ENCODE results near the gene DGAT2. TPM values are rescaled to one million over a fixed set of nuclear protein-coding genes. Genes with fewer than 3 reads are reported as not detected.

Gene DGAT2
- total and polyA plus RNA-seq, 5 donors from 2014 or later = 0.17 to 0.47 (median 0.42) TPM; not detected in 2

DNA sequence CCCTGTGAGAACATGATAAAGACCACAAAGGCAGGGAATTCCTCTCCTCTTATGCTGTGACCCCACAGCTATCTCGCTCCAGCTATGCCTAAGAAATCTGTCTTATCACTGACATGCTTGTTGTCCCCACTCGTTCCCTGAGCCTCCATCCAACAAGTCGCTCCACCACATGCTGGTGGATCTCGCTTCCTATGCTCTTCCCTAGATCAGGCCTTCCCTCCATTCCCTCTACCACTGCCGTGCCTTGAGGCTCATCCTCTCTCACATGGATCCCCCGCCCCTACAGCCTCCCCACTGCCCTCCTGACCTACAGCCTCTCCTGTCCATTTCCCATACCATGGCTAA is 1.4 kb upstream of the DGAT2 start:
- H3K9me3 Mint-ChIP-seq = no peaks in the 10 kb centered on the region
- H3K36me3 ChIP-seq (ENCODE audit: control insufficient read depth, insufficient read depth, low read length) = no peaks in the 10 kb centered on the region
- H3K27ac ChIP-seq (ENCODE audit: insufficient read depth, low read length, poor library complexity, severe bottlenecking) = no peak overlapping the region
- no peaks in the 10 kb centered on the region for H3K27me3 ChIP-seq (ENCODE audit: control insufficient read depth, insufficient read depth, low read length)
- peak overlapping the region in 1 of 3 donors; percentile 64 for H3K27ac Mint-ChIP-seq
- peaks cover 18% of the 10 kb centered on the region for H3K4me1 ChIP-seq (ENCODE audit: control insufficient read depth, insufficient read depth, low read length, poor library complexity, severe bottlenecking)
- H3K27me3 Mint-ChIP-seq = peaks cover 20% of the 10 kb centered on the region
- DNase-seq (no peak), ATAC-seq (ENCODE audit: low read depth in 2 of 2) (no peak)
- H3K36me3 Mint-ChIP-seq = peaks cover 3% of the 10 kb centered on the region
- H3K9me3 ChIP-seq (ENCODE audit: control insufficient read depth in 2 of 2, low read length in 2 of 2) = no peaks in the 10 kb centered on the region
- H3K4me1 Mint-ChIP-seq = peaks cover 0 to 22% (median 11%) of the 10 kb centered on the region in 4 donors
- no peak overlapping the region for H3K4me3 ChIP-seq (ENCODE audit: low read depth, low read length)
- H3K4me3 Mint-ChIP-seq = peak overlapping the region in 2 of 4 donors; percentile 50 to 75

- Mint-ChIP-seq H3K27me3 (peaks cover 20% of the 10 kb centered on the region), H3K36me3 (peaks cover 3% of the 10 kb centered on the region), H3K4me3 (peak overlapping the region in 3 of 4 donors; percentile 77 to 87 (median 79)), H3K27ac (peak overlapping the region in 1 of 3 donors; percentile 83), H3K4me1 (peaks cover 0 to 22% (median 11%) of the 10 kb centered on the region in 4 donors), H3K9me3 (no peaks in the 10 kb centered on the region)
- H3K27ac ChIP-seq (ENCODE audit: insufficient read depth, low read length, poor library complexity, severe bottlenecking) = no peak overlapping the region
- ATAC-seq (ENCODE audit: low read depth in 2 of 2) (no peak), DNase-seq (no peak)
- no peak overlapping the region for H3K4me3 ChIP-seq (ENCODE audit: low read depth, low read length)
- H3K9me3 ChIP-seq (ENCODE audit: control insufficient read depth in 2 of 2, low read length in 2 of 2) = no peaks in the 10 kb centered on the region
- H3K4me1 ChIP-seq (ENCODE audit: control insufficient read depth, insufficient read depth, low read length, poor library complexity, severe bottlenecking) = peaks cover 18% of the 10 kb centered on the region
- H3K36me3 ChIP-seq (ENCODE audit: control insufficient read depth, insufficient read depth, low read length) = no peaks in the 10 kb centered on the region
- H3K27me3 ChIP-seq (ENCODE audit: control insufficient read depth, insufficient read depth, low read length) = no peaks in the 10 kb centered on the region
These were observed 826 bp upstream of the DGAT2 start for GRCh38 chr11:75767793-75768111.

GRCh38 chr11:75768909-75769771 is 562 bp downstream of the DGAT2 start:
- no peaks in the 10 kb centered on the region for H3K9me3 Mint-ChIP-seq
- Histone ChIP-seq H3K4me3 (ENCODE audit: low read depth, low read length) (no peak overlapping the region), H3K27ac (ENCODE audit: insufficient read depth, low read length, poor library complexity, severe bottlenecking) (no peak overlapping the region), H3K4me1 (ENCODE audit: control insufficient read depth, insufficient read depth, low read length, poor library complexity, severe bottlenecking) (peaks cover 22% of the 10 kb centered on the region), H3K36me3 (ENCODE audit: control insufficient read depth, insufficient read depth, low read length) (no peaks in the 10 kb centered on the region), H3K27me3 (ENCODE audit: control insufficient read depth, insufficient read depth, low read length) (no peaks in the 10 kb centered on the region), H3K9me3 (ENCODE audit: control insufficient read depth in 2 of 2, low read length in 2 of 2) (no peaks in the 10 kb centered on the region)
- no peak for DNase-seq
- peaks cover 20% of the 10 kb centered on the region for H3K27me3 Mint-ChIP-seq
- H3K36me3 Mint-ChIP-seq = peaks cover 3% of the 10 kb centered on the region
- peak overlapping the region in 2 of 3 donors; percentile 1 to 17 for H3K27ac Mint-ChIP-seq
- ATAC-seq (ENCODE audit: low read depth in 2 of 2) = no peak
- H3K4me3 Mint-ChIP-seq = peak overlapping the region; percentile 22 to 81 (median 60)
- H3K4me1 Mint-ChIP-seq = peaks cover 0 to 25% (median 12%) of the 10 kb centered on the region in 4 donors

DNA sequence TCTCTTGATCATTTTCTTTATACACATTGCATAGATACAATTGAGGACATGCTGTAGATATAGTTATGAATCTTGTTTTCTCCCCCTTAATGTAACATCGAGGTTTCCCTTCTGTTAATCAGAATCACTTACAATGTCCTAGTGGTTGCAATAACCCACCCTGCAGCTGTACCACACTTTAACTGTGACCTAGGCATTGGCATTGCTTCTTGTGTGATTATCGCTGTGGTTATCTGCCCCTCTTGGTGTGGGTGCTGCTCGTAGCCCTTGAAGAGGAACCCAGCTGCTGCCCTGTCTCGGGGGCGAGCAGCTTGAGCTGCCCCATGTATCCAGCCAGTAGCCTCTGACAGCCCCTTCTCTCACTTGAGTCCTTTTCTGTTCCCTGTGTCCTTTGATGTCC is 1.5 kb downstream of the DGAT2 start:
- peaks cover 0 to 25% (median 12%) of the 10 kb centered on the region in 4 donors for H3K4me1 Mint-ChIP-seq
- no peaks in the 10 kb centered on the region for H3K9me3 Mint-ChIP-seq
- DNase-seq (no peak), ATAC-seq (ENCODE audit: low read depth in 2 of 2) (no peak)
- peaks cover 3% of the 10 kb centered on the region for H3K36me3 Mint-ChIP-seq
- no peaks in the 10 kb centered on the region for H3K9me3 ChIP-seq (ENCODE audit: control insufficient read depth in 2 of 2, low read length in 2 of 2)
- H3K27me3 Mint-ChIP-seq = peaks cover 20% of the 10 kb centered on the region
- no peaks in the 10 kb centered on the region for H3K27me3 ChIP-seq (ENCODE audit: control insufficient read depth, insufficient read depth, low read length)
- H3K4me1 ChIP-seq (ENCODE audit: control insufficient read depth, insufficient read depth, low read length, poor library complexity, severe bottlenecking) = peaks cover 22% of the 10 kb centered on the region
- no peak overlapping the region for H3K4me3 ChIP-seq (ENCODE audit: low read depth, low read length)
- H3K27ac ChIP-seq (ENCODE audit: insufficient read depth, low read length, poor library complexity, severe bottlenecking) = no peak overlapping the region
- no peaks in the 10 kb centered on the region for H3K36me3 ChIP-seq (ENCODE audit: control insufficient read depth, insufficient read depth, low read length)
- H3K27ac Mint-ChIP-seq = no peak overlapping the region
- H3K4me3 Mint-ChIP-seq = peak overlapping the region; percentile 22 to 72 (median 59)

- Histone ChIP-seq H3K27me3 (ENCODE audit: control insufficient read depth, insufficient read depth, low read length) (no peaks in the 10 kb centered on the region), H3K4me1 (ENCODE audit: control insufficient read depth, insufficient read depth, low read length, poor library complexity, severe bottlenecking) (peaks cover 22% of the 10 kb centered on the region), H3K9me3 (ENCODE audit: control insufficient read depth in 2 of 2, low read length in 2 of 2) (no peaks in the 10 kb centered on the region), H3K27ac (ENCODE audit: insufficient read depth, low read length, poor library complexity, severe bottlenecking) (no peak overlapping the region), H3K4me3 (ENCODE audit: low read depth, low read length) (no peak overlapping the region), H3K36me3 (ENCODE audit: control insufficient read depth, insufficient read depth, low read length) (no peaks in the 10 kb centered on the region)
- H3K4me3 Mint-ChIP-seq = peak overlapping the region in 1 of 4 donors; percentile 28
- H3K27me3 Mint-ChIP-seq = peaks cover 20% of the 10 kb centered on the region
- no peaks in the 10 kb centered on the region for H3K9me3 Mint-ChIP-seq
- no peaks in the 10 kb centered on the region for H3K36me3 Mint-ChIP-seq
- peak overlapping the region in 1 of 3 donors; percentile 46 for H3K27ac Mint-ChIP-seq
- H3K4me1 Mint-ChIP-seq = peaks cover 0 to 25% (median 13%) of the 10 kb centered on the region in 4 donors
- ATAC-seq (ENCODE audit: low read depth in 2 of 2) (no peak), DNase-seq (no peak)
These were observed 3.2 kb downstream of the DGAT2 start for GRCh38 chr11:75771646-75772410.

- ATAC-seq (ENCODE audit: low read depth in 2 of 2) = peak in 1 of 2 donors; percentile 38
- Histone ChIP-seq H3K36me3 (ENCODE audit: control insufficient read depth, insufficient read depth, low read length) (no peaks in the 10 kb centered on the region), H3K27me3 (ENCODE audit: control insufficient read depth, insufficient read depth, low read length) (no peaks in the 10 kb centered on the region), H3K4me1 (ENCODE audit: control insufficient read depth, insufficient read depth, low read length, poor library complexity, severe bottlenecking) (peaks cover 17% of the 10 kb centered on the region), H3K9me3 (ENCODE audit: control insufficient read depth in 2 of 2, low read length in 2 of 2) (no peaks in the 10 kb centered on the region), H3K27ac (ENCODE audit: insufficient read depth, low read length, poor library complexity, severe bottlenecking) (no peak overlapping the region), H3K4me3 (ENCODE audit: low read depth, low read length) (no peak overlapping the region)
- DNase-seq = peak in 1 of 3 donors; percentile 69
- peak overlapping the region in 2 of 3 donors; percentile 9 to 22 for H3K27ac Mint-ChIP-seq
- H3K9me3 Mint-ChIP-seq = no peaks in the 10 kb centered on the region
- H3K4me3 Mint-ChIP-seq = no peak overlapping the region
- no peaks in the 10 kb centered on the region for H3K36me3 Mint-ChIP-seq
- H3K27me3 Mint-ChIP-seq = peaks cover 12% of the 10 kb centered on the region
- peaks cover 0 to 27% (median 14%) of the 10 kb centered on the region in 4 donors for H3K4me1 Mint-ChIP-seq
These were observed 5.2 kb downstream of the DGAT2 start for GRCh38 chr11:75773595-75774353.

DNA sequence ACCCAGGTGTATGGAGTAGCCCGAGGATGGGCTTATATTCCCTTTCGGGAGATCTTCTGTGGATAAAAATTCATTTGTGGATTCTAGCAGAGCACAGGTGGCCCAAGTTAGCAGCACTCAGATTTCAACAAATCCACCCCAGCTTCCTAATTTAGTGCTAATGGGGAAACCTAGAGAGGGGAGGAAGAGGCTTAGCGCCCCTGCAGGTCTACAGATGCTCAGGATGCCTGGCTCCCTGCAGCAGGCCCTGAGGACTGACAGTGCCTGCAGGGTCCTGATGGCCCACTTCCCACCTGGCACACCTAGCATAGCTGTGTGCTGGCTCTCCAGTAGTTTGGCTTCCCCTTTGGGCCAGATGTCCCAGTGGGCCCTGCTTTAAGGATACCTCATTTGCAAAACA is 6.5 kb downstream of the DGAT2 start:
- no peaks in the 10 kb centered on the region for H3K9me3 ChIP-seq (ENCODE audit: control insufficient read depth in 2 of 2, low read length in 2 of 2)
- H3K27ac Mint-ChIP-seq = no peak overlapping the region
- H3K36me3 Mint-ChIP-seq = no peaks in the 10 kb centered on the region
- H3K4me3 Mint-ChIP-seq = no peak overlapping the region
- H3K4me3 ChIP-seq (ENCODE audit: low read depth, low read length) = no peak overlapping the region
- no peaks in the 10 kb centered on the region for H3K36me3 ChIP-seq (ENCODE audit: control insufficient read depth, insufficient read depth, low read length)
- peaks cover 3% of the 10 kb centered on the region for H3K27me3 Mint-ChIP-seq
- H3K4me1 Mint-ChIP-seq = peaks cover 0 to 18% (median 10%) of the 10 kb centered on the region in 4 donors
- DNase-seq (no peak), ATAC-seq (ENCODE audit: low read depth in 2 of 2) (no peak)
- no peaks in the 10 kb centered on the region for H3K27me3 ChIP-seq (ENCODE audit: control insufficient read depth, insufficient read depth, low read length)
- no peak overlapping the region for H3K27ac ChIP-seq (ENCODE audit: insufficient read depth, low read length, poor library complexity, severe bottlenecking)
- H3K4me1 ChIP-seq (ENCODE audit: control insufficient read depth, insufficient read depth, low read length, poor library complexity, severe bottlenecking) = peaks cover 10% of the 10 kb centered on the region
- no peaks in the 10 kb centered on the region for H3K9me3 Mint-ChIP-seq

Data from CD4-positive, CD25-positive, alpha-beta regulatory T cell (primary cell).